Neuronal stem cell (in vitro differentiated cells): Measurements from ENCODE around the gene OR13C2.

Experiments
- DNase-seq: peaks from one replicate; pipeline ENCODE4 v3.0.0-alpha.2; 2013; ENCODE audit warnings: low spot score
- H2AFZ ChIP-seq: one replicate; pipeline ENCODE4 v1.6.1; 2013; ENCODE audit warnings: mild to moderate bottlenecking, low read length, inconsistent platforms
- H2AK5ac ChIP-seq: 2 replicates; pipeline ENCODE4 v1.6.1; 2013; ENCODE audit warnings: low read depth, mild to moderate bottlenecking, inconsistent platforms, low read length, moderate library complexity, mixed read lengths
- H2BK120ac ChIP-seq: 2 replicates; pipeline ENCODE4 v1.6.1; 2013; ENCODE audit warnings: low read depth, mild to moderate bottlenecking, inconsistent platforms, low read length, moderate library complexity, mixed read lengths
- H2BK12ac ChIP-seq: one replicate; pipeline ENCODE4 v1.6.1; 2013; ENCODE audit warnings: low read length, inconsistent platforms
- H2BK15ac ChIP-seq: 2 replicates; pipeline ENCODE4 v1.6.1; 2013; ENCODE audit warnings: mild to moderate bottlenecking, low read length, inconsistent platforms, mixed read lengths
- H2BK5ac ChIP-seq: one replicate; pipeline ENCODE4 v1.6.1; 2013; ENCODE audit warnings: inconsistent platforms, mild to moderate bottlenecking, low read length, moderate library complexity
- H3K14ac ChIP-seq: one replicate; pipeline ENCODE4 v1.6.1; 2013; ENCODE audit warnings: low read length, inconsistent platforms
- H3K18ac ChIP-seq: 2 replicates; pipeline ENCODE4 v1.6.1; 2013; ENCODE audit warnings: low read length, inconsistent platforms
- H3K23ac ChIP-seq: 2 replicates; pipeline ENCODE4 v1.6.1; 2013; ENCODE audit warnings: low read depth, mild to moderate bottlenecking, mixed read lengths, low read length, inconsistent platforms; ENCODE audit not compliant: poor library complexity
- H3K27ac ChIP-seq: replicated peaks from 3 replicates; pipeline ENCODE4 v1.5.1; 2013; ENCODE audit warnings: low read length, inconsistent platforms
- H3K27me3 ChIP-seq, 3 experiments: 2 replicates each; pipeline ENCODE4 v1.6.1; 2013; ENCODE audit warnings: low read length in 3 of 3, mild to moderate bottlenecking in 2 of 3, inconsistent platforms in 1 of 3, low read depth in 1 of 3, mixed read lengths in 1 of 3, moderate library complexity in 1 of 3; ENCODE audit not compliant: control insufficient read depth in 3 of 3, insufficient read depth in 3 of 3
- H3K36me3 ChIP-seq, 2 donors: replicated peaks in 1 of 2; 2 replicates each; pipeline ENCODE4 v1.6.1; 2013; ENCODE audit warnings: low read length in 2 of 2; ENCODE audit not compliant: control insufficient read depth in 2 of 2, insufficient read depth in 2 of 2
- H3K4ac ChIP-seq: 2 replicates; pipeline ENCODE4 v1.6.1; 2013; ENCODE audit warnings: inconsistent platforms, mild to moderate bottlenecking, low read length, moderate library complexity
- H3K4me1 ChIP-seq, 2 donors: 1 replicate in 1 of 2; 2 replicates in 1 of 2; pipeline ENCODE4 v1.6.1; 2013; ENCODE audit warnings: low read length in 2 of 2, low read depth in 1 of 2; ENCODE audit not compliant: control insufficient read depth in 2 of 2, insufficient read depth in 1 of 2
- H3K4me2 ChIP-seq: one replicate; pipeline ENCODE4 v1.6.1; 2013; ENCODE audit warnings: mild to moderate bottlenecking, low read length, inconsistent platforms; ENCODE audit not compliant: insufficient read depth, poor library complexity, severe bottlenecking
- H3K4me3 ChIP-seq, 2 donors: 2 replicates each; pipeline ENCODE4 v1.5.1; 2013; ENCODE audit warnings: low read length in 2 of 2, mild to moderate bottlenecking in 2 of 2, inconsistent platforms in 1 of 2, moderate library complexity in 1 of 2
- H3K79me1 ChIP-seq: one replicate; pipeline ENCODE4 v1.6.1; 2013; ENCODE audit warnings: low read depth, mild to moderate bottlenecking, inconsistent platforms, low read length, moderate library complexity
- H3K9ac ChIP-seq: one replicate; pipeline ENCODE4 v1.6.1; 2013; ENCODE audit warnings: mild to moderate bottlenecking, low read depth, low read length, inconsistent platforms; ENCODE audit not compliant: poor library complexity
- H3K9me3 ChIP-seq, 2 donors: replicated peaks in 1 of 2; 2 replicates each; pipeline versions ENCODE3 to v1.6.1; 2013; ENCODE audit warnings: low read length in 2 of 2, mild to moderate bottlenecking in 2 of 2, inconsistent platforms in 1 of 2, low read depth in 1 of 2, mixed read lengths in 1 of 2, moderate library complexity in 1 of 2; ENCODE audit not compliant: control insufficient read depth in 2 of 2, insufficient read depth in 1 of 2
- H4K8ac ChIP-seq: one replicate; pipeline ENCODE4 v1.6.1; 2013; ENCODE audit warnings: low read depth, mild to moderate bottlenecking, inconsistent platforms, low read length, moderate library complexity
- H4K91ac ChIP-seq: one replicate; pipeline ENCODE4 v1.6.1; 2013; ENCODE audit warnings: low read length, low read depth, mild to moderate bottlenecking, inconsistent platforms; ENCODE audit not compliant: poor library complexity
- WGBS, 2 donors: extraction: QIAGEN DNeasy Blood & Tissue Kit; methylation state at CpG; one replicate each; pipeline ENCODE4 v1.1.7; 2013; ENCODE audit warnings: missing lambda C conversion rate in 2 of 2, mixed read lengths in 1 of 2; ENCODE audit not compliant: insufficient read length in 2 of 2, insufficient replicate concordance in 1 of 2; ENCODE audit errors: extremely low coverage in 2 of 2; 5-methylcytosine and 5-hydroxymethylcytosine counted together

The OR13C2 gene

DNA sequence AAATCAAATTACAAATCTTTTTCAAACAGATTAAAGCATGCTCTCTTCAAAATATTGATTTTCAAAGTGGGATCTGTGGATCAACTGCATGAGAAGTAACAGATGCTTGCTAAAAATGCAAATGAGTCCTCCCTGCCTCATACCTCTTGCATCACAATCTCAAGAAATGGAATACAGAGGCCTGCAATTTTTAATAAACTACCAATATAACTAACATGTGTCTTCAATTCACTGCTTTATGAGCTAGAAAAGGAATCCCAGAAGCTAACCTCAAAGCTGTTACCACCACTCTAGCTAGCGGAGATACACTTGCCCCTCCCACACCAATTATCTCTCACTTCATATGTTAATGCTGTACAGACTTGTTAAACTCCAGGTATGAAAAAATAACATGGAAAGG, 15.8 kb downstream of the OR13C2 start:
- Histone ChIP-seq H2BK15ac (no peak overlapping the region), H3K14ac (no peak overlapping the region), H3K9ac (no peak overlapping the region), H2AK5ac (no peak overlapping the region), H4K91ac (no peak overlapping the region), H3K23ac (no peak overlapping the region), H2BK120ac (no peak overlapping the region), H3K27ac (no peak overlapping the region), H3K4me3 (no peak overlapping the region), H3K9me3 (no peaks in the 10 kb centered on the region), H3K36me3 (no peaks in the 10 kb centered on the region), H2BK12ac (no peak overlapping the region), H2AFZ (no peak overlapping the region), H3K4me1 (no peaks in the 10 kb centered on the region), H3K27me3 (no peaks in the 10 kb centered on the region), H3K79me1 (no peaks in the 10 kb centered on the region), H3K4ac (no peak overlapping the region), H3K4me2 (no peak overlapping the region), H2BK5ac (no peak overlapping the region), H4K8ac (no peak overlapping the region), H3K18ac (no peak overlapping the region)
- no peak for DNase-seq
- WGBS, 2 donors: no CpG with 5 or more reads among the region's 1 CpG

DNA sequence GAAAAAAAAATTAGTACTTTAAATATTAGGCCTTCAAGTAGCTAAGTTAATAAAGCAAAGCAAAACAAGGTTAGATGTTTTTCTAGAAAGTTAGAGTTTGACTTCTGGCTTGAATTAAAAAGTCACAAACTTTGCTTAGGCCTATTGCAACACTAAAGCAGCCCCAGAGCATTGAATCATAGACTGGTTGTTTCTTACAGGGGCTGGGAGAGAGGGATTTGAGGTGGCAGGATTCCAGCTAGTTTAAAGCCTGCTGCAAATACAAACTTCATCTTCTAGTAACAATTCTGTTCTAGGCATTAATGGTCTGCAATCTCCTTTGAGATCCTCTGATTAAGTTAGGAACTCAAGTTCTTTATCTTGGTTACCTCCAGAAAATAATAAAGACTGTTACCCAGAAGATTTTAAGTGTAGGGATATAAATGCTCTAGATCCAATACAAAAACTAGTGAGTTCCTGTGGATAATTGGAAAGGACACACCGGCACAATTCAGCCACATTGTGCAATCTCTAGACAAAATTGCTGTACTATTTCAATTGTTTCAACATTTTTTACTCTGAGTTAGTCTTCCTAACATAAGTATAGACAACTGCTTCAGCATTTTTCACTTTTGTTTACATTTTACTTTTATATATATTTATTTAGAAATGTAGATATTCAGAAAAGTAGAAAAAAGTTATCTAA, 18.8 kb downstream of the OR13C2 start:
- Histone ChIP-seq H3K23ac (no peak overlapping the region), H2BK120ac (no peak overlapping the region), H2AK5ac (no peak overlapping the region), H4K8ac (no peak overlapping the region), H3K36me3 (no peaks in the 10 kb centered on the region), H3K27ac (no peak overlapping the region), H3K4me1 (no peaks in the 10 kb centered on the region), H2BK15ac (no peak overlapping the region), H3K9ac (no peak overlapping the region), H3K4me3 (no peak overlapping the region), H3K4me2 (no peak overlapping the region), H2AFZ (no peak overlapping the region), H2BK12ac (no peak overlapping the region), H3K4ac (no peak overlapping the region), H3K9me3 (no peaks in the 10 kb centered on the region), H2BK5ac (no peak overlapping the region), H3K18ac (no peak overlapping the region), H3K79me1 (no peaks in the 10 kb centered on the region), H3K27me3 (no peaks in the 10 kb centered on the region), H4K91ac (no peak overlapping the region), H3K14ac (no peak overlapping the region)
- WGBS, 2 donors: no CpG with 5 or more reads among the region's 1 CpG
- DNase-seq: no peak

DNA sequence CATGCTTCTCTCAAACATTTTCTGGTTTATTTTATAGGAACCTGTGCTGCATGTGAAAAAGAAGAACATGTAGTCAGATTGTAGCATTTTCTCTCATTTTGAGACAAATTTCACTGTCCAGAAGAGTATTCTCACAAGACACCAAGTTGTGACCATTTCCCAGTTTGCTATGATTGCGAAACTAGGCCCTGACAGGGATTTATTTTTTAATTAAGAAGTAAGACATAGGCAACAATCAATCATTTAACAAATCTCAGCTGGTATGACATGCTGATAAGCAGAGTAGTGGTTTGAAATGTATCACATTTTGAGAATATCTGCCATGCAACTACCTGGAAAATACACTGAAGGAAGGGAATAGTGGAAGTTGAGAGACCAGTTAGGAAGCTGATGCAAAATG, 24.9 kb downstream of the OR13C2 start:
- Histone ChIP-seq H2AK5ac (no peak overlapping the region), H3K36me3 (no peaks in the 10 kb centered on the region), H3K9ac (no peak overlapping the region), H3K14ac (no peak overlapping the region), H3K4me3 (no peak overlapping the region), H2BK12ac (no peak overlapping the region), H2BK120ac (no peak overlapping the region), H3K4me2 (no peak overlapping the region), H2AFZ (no peak overlapping the region), H3K79me1 (no peaks in the 10 kb centered on the region), H3K27me3 (no peaks in the 10 kb centered on the region), H4K8ac (no peak overlapping the region), H2BK15ac (no peak overlapping the region), H3K23ac (no peak overlapping the region), H4K91ac (no peak overlapping the region), H3K4ac (no peak overlapping the region), H3K27ac (no peak overlapping the region), H2BK5ac (no peak overlapping the region), H3K4me1 (no peaks in the 10 kb centered on the region), H3K9me3 (no peaks in the 10 kb centered on the region), H3K18ac (no peak overlapping the region)
- no CpG with 5 or more reads among the region's 1 CpG for WGBS, 2 donors
- DNase-seq: no peak

DNA sequence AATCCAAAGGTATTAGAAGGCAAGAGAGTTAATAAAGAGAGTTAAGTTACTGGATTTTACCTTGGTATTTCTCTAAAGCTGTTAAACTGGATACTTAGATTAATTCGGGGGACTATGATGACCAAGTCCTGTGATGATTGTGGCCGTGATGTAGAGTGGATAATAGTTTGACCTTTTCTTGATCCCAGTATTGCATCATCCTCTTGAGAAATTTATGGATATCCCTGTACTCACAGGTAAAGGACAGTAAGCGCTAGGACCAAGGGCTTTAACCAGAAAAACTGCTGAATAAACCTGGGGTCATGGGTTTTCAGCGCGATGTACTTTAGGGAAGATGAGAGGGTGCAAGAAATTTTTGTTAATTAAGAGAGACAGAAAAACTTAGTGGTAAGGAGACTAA, 28.2 kb downstream of the OR13C2 start:
- no peak overlapping the region for H2BK15ac ChIP-seq
- no peak overlapping the region for H3K4me2 ChIP-seq
- no peaks in the 10 kb centered on the region for H3K9me3 ChIP-seq
- DNase-seq: no peak
- H3K9ac ChIP-seq: no peak overlapping the region
- H2AK5ac ChIP-seq: no peak overlapping the region
- no peaks in the 10 kb centered on the region for H3K79me1 ChIP-seq
- H2BK12ac ChIP-seq: no peak overlapping the region
- H4K8ac ChIP-seq: no peak overlapping the region
- H3K4me3 ChIP-seq: no peak overlapping the region
- H2BK5ac ChIP-seq: no peak overlapping the region
- H3K18ac ChIP-seq: no peak overlapping the region
- H3K4ac ChIP-seq: no peak overlapping the region
- no peaks in the 10 kb centered on the region for H3K36me3 ChIP-seq
- no peak overlapping the region for H3K23ac ChIP-seq
- H2AFZ ChIP-seq: no peak overlapping the region
- no CpG with 5 or more reads among the region's 5 CpGs for WGBS, 2 donors
- no peak overlapping the region for H3K14ac ChIP-seq
- H3K4me1 ChIP-seq: no peaks in the 10 kb centered on the region
- H4K91ac ChIP-seq: no peak overlapping the region
- no peak overlapping the region for H2BK120ac ChIP-seq
- H3K27ac ChIP-seq: no peak overlapping the region
- no peaks in the 10 kb centered on the region for H3K27me3 ChIP-seq
